Activated T-cell treated with anti-CD3 and anti-CD28 coated beads, Interleukin-2, amount 50 U/mL, for 1 hour (primary cell): ENCODE data around the gene AFF2.

Experiments
- DNase-seq: peaks from one replicate; pipeline ENCODE4 v3.0.0-alpha.2; 2020

The AFF2 gene

GRCh38 chrX:148771440-148771839 is 271.0 kb downstream of the AFF2 start:
- no peak for DNase-seq

DNA sequence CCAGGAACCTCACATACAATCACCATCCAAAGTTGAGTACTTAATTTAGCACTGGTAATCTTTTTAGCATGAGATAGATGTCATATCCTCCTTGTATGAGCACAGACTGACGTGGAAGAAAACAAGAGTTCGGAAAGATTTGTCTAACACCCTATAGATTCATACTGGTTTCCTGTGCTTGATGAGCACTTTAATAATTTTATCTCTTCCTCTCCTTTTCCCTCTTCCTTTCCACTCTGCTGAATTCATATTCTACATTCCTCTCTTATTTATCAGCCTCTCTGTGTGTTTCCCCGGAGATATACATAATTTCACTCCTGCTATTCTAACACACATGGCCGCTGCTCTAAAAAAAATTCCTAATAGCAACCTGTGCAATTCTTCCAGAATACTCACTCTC is 273.9 kb downstream of the AFF2 start:
- no peak for DNase-seq

GRCh38 chrX:148784137-148784536 is 283.7 kb downstream of the AFF2 start:
- DNase-seq: no peak

GRCh38 chrX:148784856-148785255 is 284.4 kb downstream of the AFF2 start:
- no peak for DNase-seq

DNA sequence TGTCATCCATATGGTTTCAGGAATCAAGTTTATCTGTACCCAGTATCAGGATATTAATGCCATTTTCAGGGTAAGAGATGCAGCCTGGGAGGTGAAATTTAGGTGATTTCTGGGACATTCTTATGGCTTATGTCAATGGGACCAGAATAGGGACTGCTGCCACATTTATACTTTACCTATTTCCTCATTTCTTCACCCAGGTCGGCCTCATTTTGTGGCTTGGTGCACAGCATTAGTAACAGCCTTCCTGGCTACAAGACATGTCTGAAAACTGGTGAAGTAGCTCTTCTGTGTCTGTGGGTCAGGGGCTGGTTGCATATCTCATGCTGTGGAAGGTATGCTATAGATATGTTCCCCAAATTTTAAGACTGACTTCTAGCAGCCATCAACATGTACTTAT is 284.8 kb downstream of the AFF2 start:
- DNase-seq: no peak

DNA sequence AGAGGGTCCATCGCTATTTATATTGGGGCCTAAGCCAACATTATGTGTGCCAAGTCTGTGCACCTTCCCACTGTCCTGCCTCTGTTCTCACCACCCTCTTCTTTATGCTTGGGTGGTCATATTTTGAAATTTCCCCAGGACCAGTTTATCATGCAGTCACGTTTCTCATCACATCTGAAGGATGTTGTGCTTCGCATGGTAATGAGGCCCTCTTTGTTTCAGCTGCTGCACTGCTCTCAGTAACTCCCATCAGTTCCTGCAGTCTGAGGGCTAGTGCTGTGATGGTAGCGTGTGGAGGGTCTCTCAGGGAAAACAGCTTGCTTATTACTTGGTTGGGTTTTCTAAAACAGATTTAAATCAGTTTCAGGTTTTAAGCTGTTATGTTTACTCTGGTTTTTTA is 288.0 kb downstream of the AFF2 start:
- no peak for DNase-seq

DNA sequence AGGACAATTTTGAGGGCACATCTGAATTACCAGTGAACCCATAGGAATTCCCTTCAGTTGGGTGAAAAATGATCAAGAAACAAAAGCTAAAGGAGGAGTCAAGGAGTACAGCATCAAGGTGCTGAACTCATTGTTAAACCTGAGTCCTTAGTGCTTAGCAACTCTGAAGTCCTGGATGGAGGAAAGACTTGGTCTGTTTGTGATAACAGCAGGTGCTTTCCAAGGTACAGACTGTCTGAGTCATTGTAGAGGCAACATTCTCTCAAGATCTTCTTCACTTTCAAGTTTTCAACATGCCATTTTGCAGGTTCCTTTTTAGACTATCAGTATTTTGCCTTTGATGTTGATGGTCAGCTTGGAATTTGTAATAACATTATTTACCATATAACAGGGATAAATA is 293.9 kb downstream of the AFF2 start:
- no peak for DNase-seq

- DNase-seq: no peak
These were observed 304.4 kb downstream of the AFF2 start for GRCh38 chrX:148804579-148805355.

DNA sequence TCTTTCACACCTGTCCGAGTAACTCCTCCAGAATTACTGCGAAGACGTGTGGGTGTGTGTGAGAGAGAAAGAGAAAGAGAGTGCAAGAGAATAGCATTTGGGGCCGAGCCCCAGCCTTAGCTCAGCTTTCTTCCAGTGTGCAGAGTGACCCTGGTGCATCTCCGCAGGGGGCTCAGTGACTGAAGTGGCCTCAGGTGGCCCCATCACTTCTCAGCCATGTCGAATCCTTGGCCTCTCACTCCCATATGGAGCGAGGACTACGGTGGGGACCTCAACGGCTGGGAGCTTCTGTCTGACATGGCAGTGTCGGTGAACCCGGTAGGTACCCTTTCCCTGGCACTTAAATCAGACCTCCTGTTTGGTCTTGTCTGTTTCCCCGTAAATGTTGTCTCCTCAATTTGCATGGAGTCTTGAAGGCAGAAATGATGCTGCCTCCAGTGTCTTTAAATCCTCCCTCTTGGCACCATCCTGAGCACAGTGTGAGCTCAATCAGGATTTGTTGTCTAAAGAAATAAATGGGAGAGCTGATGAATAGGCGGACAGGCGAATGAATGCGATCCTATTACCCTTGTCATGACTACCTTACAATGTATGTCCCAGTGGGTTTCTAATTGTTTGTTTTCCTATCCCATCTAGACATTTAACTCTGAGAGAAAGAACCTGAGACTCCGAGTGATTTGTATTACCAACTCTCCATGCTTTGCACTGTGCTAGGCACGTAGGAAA is 305.9 kb downstream of the AFF2 start:
- DNase-seq: no peak

- no peak for DNase-seq
These were observed 308.4 kb downstream of the AFF2 start for GRCh38 chrX:148808833-148809232.

GRCh38 chrX:148811236-148811635 is 310.8 kb downstream of the AFF2 start:
- DNase-seq: no peak

DNA sequence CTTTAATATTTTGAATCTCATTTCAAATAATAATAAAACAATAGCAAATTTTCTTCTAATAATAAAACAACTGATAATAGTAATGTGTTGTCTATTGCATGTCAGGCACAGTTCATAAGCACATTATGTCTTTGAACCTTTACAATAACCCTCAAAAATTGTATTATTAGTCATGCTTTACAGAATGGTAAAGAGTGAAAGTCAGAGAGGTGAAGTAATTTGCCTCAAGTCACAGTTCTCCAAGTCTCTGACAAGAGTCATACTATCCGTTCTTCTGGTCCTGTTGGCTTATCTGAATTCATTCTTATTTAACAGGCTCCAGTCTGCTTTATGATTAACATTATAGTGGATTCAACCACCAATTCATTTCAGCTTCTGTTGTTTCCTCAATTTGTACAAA is 313.0 kb downstream of the AFF2 start:
- DNase-seq: no peak

GRCh38 chrX:148813967-148814366 is 313.6 kb downstream of the AFF2 start:
- no peak for DNase-seq

DNA sequence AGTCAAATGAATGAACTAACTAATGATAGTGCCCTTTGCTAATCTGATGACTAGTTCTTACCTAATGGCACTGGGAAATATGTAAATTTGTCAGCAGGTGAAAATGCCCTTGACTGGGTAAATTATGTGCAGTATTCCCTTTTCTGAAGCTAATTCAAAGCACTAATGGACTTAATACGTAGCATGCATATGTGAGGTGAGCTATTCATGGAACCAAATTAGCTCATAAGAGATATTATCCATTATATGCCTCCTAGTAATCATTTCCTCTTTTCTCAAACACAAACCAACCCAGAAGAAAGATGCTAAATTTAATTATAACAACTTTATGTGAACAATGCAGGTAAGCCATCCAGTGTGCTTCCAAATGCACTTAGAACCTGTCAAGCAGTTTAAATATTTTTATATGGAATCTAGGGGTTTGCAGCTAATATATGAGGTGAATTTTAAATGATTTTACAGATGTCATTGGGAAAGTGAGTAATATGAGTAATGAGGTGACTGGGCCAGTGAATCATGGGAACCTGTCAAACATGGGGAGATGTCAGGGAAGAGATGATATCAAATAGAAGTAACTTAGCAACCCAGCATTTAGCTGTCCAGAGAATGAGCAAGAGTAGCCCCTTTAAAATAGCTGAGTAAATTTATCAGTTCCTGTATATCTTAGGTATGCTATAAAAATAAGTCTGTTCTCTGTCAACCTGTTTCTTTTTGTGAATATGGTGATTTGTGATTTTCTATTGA is 315.0 kb downstream of the AFF2 start:
- DNase-seq: no peak

GRCh38 chrX:148823986-148824385 is 323.6 kb downstream of the AFF2 start:
- DNase-seq: no peak

DNA sequence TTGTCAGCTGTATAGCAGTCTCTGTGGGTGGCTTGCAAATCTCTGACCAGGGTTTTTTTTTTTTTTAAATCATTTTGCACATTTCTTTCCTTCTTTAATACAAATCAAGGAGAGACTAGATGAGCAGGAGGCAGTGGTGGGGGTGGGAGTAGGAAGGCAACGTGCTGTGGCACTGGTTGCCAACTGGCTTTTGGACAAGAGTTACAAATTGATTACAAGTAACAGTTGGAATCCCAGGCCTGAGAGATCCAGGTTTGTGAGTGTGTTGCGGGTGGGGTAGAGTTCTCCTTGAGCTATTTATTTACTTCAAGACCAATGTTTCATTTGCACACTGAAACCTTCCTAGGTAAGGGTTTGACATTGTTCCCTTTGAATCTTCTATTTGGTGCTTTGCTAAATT is 325.3 kb downstream of the AFF2 start:
- DNase-seq: no peak

GRCh38 chrX:148836741-148837140 is 336.3 kb downstream of the AFF2 start:
- DNase-seq: no peak

- DNase-seq: no peak
These were observed 350.2 kb downstream of the AFF2 start for GRCh38 chrX:148850631-148851030.

GRCh38 chrX:148854306-148854705 is 353.9 kb downstream of the AFF2 start:
- no peak for DNase-seq

DNA sequence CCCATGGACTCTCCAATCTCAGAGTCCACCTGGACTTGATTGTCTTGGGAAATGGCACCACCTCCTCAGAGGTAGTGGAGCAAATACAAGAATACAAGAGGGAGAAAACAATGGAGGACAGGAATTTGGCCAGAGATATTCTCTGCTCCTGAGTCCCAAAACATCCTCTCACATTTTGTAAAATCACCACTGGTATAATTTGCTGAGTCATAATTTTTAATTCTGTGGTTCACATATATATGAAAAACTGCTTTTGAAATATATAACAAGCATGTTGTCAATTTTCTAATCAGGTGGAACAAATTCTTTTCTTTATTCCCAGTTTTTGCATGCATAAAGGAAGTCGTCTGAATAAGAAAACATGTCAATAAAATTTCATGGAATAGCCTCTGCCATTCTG is 356.1 kb downstream of the AFF2 start:
- DNase-seq: no peak

DNA sequence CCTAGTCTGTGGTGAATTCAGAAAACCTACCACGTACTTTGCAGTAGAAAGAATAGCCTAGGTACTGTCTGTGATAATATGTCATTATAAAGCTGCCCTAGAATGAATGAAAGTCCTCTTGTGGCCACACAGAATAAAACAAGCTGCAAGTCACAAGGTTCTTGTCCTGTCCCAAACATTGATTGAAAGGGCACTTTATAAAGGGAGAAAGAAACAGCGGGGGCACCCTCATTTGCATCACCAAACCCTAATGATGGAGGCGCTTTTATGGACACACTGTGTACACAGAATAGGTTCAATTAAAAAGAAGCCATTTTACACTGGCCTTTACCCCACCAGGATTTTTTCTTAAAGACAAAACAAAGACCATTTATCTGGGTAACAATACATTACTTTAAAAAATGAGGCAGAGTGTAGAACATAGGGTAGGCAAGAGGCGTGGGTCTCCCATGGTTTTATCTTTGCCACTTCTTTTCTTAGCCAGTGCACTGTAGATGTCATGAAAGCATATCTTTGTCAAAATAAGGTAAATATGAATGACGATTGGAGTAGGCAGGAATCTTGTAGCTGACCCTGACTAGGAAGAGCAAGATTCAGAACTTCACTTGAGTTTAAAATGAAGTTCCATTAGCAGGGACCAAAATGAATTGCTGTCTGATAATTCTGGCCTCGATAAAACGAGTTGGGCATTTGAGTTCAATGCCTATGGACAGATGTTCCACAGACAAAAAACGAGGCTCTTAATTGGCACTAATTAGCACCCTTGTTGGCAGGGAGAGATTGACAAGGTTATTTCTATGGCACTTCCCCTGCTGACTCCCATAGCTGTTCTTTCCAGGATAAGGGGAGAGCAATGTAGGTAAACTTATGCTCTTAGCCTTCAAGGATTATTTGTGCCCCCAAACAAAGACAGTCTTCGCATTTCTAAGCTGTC is 365.1 kb downstream of the AFF2 start:
- DNase-seq: no peak

DNA sequence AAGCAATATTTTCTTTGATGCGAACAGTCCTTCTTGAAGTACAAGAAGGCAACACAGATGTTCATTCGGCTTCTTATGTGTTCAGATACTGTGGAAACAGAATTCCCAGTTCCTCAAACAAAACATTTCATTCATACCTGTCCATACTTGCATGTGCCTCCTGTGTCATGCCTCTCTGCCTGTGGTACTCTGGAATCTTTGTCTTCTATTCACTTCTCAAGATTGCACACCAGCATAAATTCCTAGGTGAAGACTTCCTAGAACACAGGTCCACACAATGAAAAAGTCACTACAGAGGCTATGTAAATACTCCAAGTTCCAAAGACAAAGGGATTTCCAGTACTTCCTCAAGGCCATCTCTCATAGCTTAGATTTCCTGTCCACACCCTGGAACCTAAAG is 367.2 kb downstream of the AFF2 start:
- no peak for DNase-seq
